BLaER1 (cell line): Measurements from ENCODE around the gene OGFR.

Experiments
- H3K27ac ChIP-seq: shearing (Covaris generic); formaldehyde crosslinking; 2 replicates; pipeline ENCODE4 v1.8.1; 2022
- H3K27me3 ChIP-seq: shearing (Covaris generic); formaldehyde crosslinking; 2 replicates; pipeline ENCODE4 v1.8.1; 2022
- H3K36me3 ChIP-seq: shearing (Covaris generic); formaldehyde crosslinking; 2 replicates; pipeline ENCODE4 v1.8.1; 2022
- H3K4me1 ChIP-seq: shearing (Covaris generic); formaldehyde crosslinking; 2 replicates; pipeline ENCODE4 v1.8.1; 2022
- H3K4me2 ChIP-seq: shearing (Covaris generic); formaldehyde crosslinking; 2 replicates; pipeline ENCODE4 v1.8.1; 2022
- H3K4me3 ChIP-seq: shearing (Covaris generic); formaldehyde crosslinking; 2 replicates; pipeline ENCODE4 v1.8.1; 2022
- H3K9ac ChIP-seq: shearing (Covaris generic); formaldehyde crosslinking; 2 replicates; pipeline ENCODE4 v1.8.1; 2022
- H3K9me3 ChIP-seq: shearing (Covaris generic); formaldehyde crosslinking; 2 replicates; pipeline ENCODE4 v1.8.1; 2022
- H4K20me1 ChIP-seq: shearing (Covaris generic); formaldehyde crosslinking; 2 replicates; pipeline ENCODE4 v1.8.1; 2022
- Cebpa-rat ChIP-seq: shearing (Covaris generic); IDR thresholded peaks from 2 replicates; pipeline ENCODE4 v1.8.1; 2022

Gene OGFR

DNA sequence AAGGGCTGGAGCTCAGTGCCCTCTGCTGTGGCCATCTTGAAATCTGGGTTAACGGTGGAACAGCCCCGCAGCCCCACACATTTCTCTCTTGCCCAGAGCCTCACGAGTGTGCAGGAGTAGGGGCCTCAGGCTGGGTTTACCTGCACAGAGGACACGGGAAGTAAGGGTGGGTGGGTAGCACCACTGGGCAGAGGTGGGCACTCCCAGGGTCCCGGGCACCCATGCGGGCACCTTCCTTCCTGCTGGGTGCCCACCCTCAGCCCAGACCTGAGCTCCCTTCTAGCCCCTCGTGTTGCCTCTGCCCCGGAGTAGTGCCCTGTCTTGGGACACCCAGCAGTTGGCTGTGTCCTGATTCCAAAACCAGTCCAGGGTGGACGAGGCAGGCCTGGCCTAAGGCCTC is 23.4 kb downstream of the OGFR start:
- Histone ChIP-seq H4K20me1 (peaks cover 28% of the 10 kb centered on the region), H3K4me1 (peaks cover 96% of the 10 kb centered on the region), H3K27ac (peak overlapping the region; percentile 26; the same call in 1 of the 2 replicates), H3K9me3 (no peaks in the 10 kb centered on the region), H3K9ac (no peak overlapping the region), H3K27me3 (no peaks in the 10 kb centered on the region), H3K4me2 (peak overlapping the region; percentile 95), H3K36me3 (peaks cover 24% of the 10 kb centered on the region; the same call in 1 of the 2 replicates), H3K4me3 (no peak overlapping the region)
- no peak for TF ChIP-seq Cebpa-rat

- no peak for TF ChIP-seq Cebpa-rat
- Histone ChIP-seq H3K36me3 (peaks cover 24% of the 10 kb centered on the region; the same call in 1 of the 2 replicates), H4K20me1 (peaks cover 22% of the 10 kb centered on the region), H3K4me2 (peak overlapping the region; percentile 95), H3K27ac (peak overlapping the region; percentile 97), H3K27me3 (no peaks in the 10 kb centered on the region), H3K4me1 (peaks cover 96% of the 10 kb centered on the region), H3K4me3 (no peak overlapping the region), H3K9me3 (no peaks in the 10 kb centered on the region), H3K9ac (peak overlapping the region; percentile 89; the same call in 1 of the 2 replicates)
These were observed 24.0 kb downstream of the OGFR start for GRCh38 chr20:62828511-62829230.

- no peak for TF ChIP-seq Cebpa-rat
- Histone ChIP-seq H3K27ac (peak overlapping the region; percentile 97), H3K4me2 (peak overlapping the region; percentile 95), H3K36me3 (peaks cover 24% of the 10 kb centered on the region; the same call in 1 of the 2 replicates), H3K9ac (peak overlapping the region; percentile 89), H4K20me1 (peaks cover 14% of the 10 kb centered on the region), H3K9me3 (no peaks in the 10 kb centered on the region), H3K27me3 (no peaks in the 10 kb centered on the region), H3K4me1 (peaks cover 96% of the 10 kb centered on the region), H3K4me3 (peak overlapping the region; percentile 67)
These were observed 24.9 kb downstream of the OGFR start for GRCh38 chr20:62829231-62830230.

DNA sequence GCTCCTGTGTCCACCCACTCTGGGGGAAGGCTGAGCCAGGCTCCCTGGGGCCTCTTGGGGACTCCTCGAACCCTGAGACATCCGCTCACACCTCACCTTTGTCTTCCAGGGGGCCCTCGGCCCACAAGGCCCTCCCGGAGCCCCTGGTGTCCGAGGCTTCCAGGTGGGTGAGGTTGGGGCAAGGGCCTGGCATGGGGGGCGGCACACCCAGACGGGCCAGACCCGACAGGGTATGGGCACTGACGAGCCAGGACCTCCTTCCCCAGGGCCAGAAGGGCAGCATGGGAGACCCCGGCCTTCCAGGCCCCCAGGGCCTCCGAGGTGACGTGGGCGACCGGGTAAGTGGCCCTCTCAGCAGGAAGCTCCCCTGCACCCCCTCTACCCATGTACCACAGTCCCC is 25.6 kb downstream of the OGFR start:
- Histone ChIP-seq H3K27me3 (no peaks in the 10 kb centered on the region), H4K20me1 (peaks cover 10% of the 10 kb centered on the region), H3K4me1 (peaks cover 98% of the 10 kb centered on the region), H3K27ac (peak overlapping the region; percentile 97), H3K4me3 (peak overlapping the region; percentile 67), H3K9me3 (no peaks in the 10 kb centered on the region), H3K36me3 (peaks cover 24% of the 10 kb centered on the region; the same call in 1 of the 2 replicates), H3K9ac (peak overlapping the region; percentile 89), H3K4me2 (peak overlapping the region; percentile 95)
- no peak for TF ChIP-seq Cebpa-rat

- Histone ChIP-seq H3K4me3 (peak overlapping the region; percentile 65), H3K27me3 (0 out of 2 replicates have a peak, but pooled peaks cover under 1% of the 10 kb centered on the region), H3K9me3 (no peaks in the 10 kb centered on the region), H4K20me1 (peaks cover 4% of the 10 kb centered on the region), H3K4me2 (peak overlapping the region; percentile 98), H3K27ac (peak overlapping the region; percentile 93), H3K9ac (peak overlapping the region; percentile 74), H3K4me1 (peaks cover 98% of the 10 kb centered on the region), H3K36me3 (peaks cover 29% of the 10 kb centered on the region)
- TF ChIP-seq Cebpa-rat = no peak
These were observed 26.2 kb downstream of the OGFR start for GRCh38 chr20:62830821-62831220.

DNA sequence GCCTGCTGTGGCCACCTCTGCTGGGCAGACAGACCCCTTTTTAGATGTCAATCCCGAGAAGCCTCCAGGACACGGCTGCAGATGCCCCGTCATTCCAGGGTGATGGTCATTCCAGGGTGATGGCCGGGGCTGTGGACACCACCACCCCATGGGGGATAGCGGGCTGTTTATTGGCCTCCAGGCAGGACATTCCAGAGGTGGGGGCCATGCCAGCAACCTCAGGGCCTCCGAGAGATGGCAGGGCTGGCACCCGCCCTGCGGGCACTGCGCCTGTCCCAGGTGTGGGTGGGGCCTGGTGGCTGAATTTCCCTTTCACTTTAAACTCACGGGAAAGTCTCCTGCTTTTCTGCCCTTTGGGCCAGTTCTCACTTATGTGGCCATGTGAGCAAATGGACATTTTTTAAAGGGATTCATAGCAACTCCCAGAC is 26.7 kb downstream of the OGFR start:
- H3K9ac ChIP-seq = peak overlapping the region; percentile 74
- H3K27ac ChIP-seq = peak overlapping the region; percentile 93
- H3K36me3 ChIP-seq = peaks cover 35% of the 10 kb centered on the region
- peak overlapping the region; percentile 65 for H3K4me3 ChIP-seq
- peaks cover 98% of the 10 kb centered on the region for H3K4me1 ChIP-seq
- H3K9me3 ChIP-seq = no peaks in the 10 kb centered on the region
- no peaks in the 10 kb centered on the region for H4K20me1 ChIP-seq
- no peak for TF ChIP-seq Cebpa-rat
- peak overlapping the region; percentile 98 for H3K4me2 ChIP-seq
- H3K27me3 ChIP-seq = 0 out of 2 replicates have a peak, but pooled peaks cover 4% of the 10 kb centered on the region

- no peaks in the 10 kb centered on the region for H4K20me1 ChIP-seq
- no peak for TF ChIP-seq Cebpa-rat
- H3K4me3 ChIP-seq = peak overlapping the region; percentile 65
- H3K9me3 ChIP-seq = no peaks in the 10 kb centered on the region
- H3K36me3 ChIP-seq = peaks cover 36% of the 10 kb centered on the region
- 0 out of 2 replicates have a peak, but pooled peaks cover 4% of the 10 kb centered on the region for H3K27me3 ChIP-seq
- H3K9ac ChIP-seq = peak overlapping the region; percentile 74
- H3K4me2 ChIP-seq = peak overlapping the region; percentile 98
- H3K4me1 ChIP-seq = peaks cover 98% of the 10 kb centered on the region
- H3K27ac ChIP-seq = peak overlapping the region; percentile 93
These were observed 27.2 kb downstream of the OGFR start for GRCh38 chr20:62831854-62832211.

DNA sequence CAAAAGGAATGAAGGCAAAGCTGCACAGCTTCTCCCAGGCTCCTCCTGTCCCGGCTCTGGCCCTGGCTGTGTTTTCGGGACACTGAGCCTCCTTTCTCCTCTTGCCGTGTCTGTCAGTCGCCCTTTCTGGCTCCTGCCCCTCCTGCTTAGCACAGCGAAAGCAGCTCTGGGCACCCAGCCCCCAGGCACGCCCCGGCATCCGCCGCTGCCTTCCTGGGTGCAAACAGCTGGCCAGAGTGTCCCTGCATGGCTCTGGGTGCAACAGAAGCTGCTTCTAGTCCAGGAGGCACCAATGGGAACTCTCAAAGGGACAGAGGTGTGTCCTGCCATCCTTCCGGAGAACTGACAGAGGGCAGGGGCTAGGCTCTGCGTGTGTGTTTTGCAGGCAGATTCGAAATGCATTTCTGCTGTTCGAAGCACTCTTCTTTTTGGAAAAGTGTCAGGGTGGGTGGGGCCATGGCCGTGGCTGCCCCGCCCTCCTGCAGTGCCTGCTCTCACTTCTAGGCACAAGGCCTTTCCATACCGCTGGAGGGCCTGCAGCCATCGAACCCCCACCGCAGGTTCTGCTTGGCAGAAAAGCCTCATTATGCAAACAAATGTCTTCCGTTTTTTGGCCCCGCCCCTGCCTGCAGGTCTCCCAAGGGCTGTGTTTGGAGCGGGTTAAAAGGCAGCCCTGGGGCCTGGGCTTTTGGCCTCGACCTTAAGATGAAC is 27.7 kb downstream of the OGFR start:
- Histone ChIP-seq H3K4me2 (peak overlapping the region; percentile 98), H4K20me1 (no peaks in the 10 kb centered on the region), H3K9me3 (no peaks in the 10 kb centered on the region), H3K9ac (peak overlapping the region; percentile 74), H3K4me3 (peak overlapping the region; percentile 65), H3K36me3 (peaks cover 38% of the 10 kb centered on the region), H3K4me1 (peaks cover 98% of the 10 kb centered on the region), H3K27me3 (0 out of 2 replicates have a peak, but pooled peaks cover 4% of the 10 kb centered on the region), H3K27ac (peak overlapping the region; percentile 93)
- no peak for TF ChIP-seq Cebpa-rat

- Histone ChIP-seq H3K4me2 (peak overlapping the region; percentile 98), H3K36me3 (peaks cover 34% of the 10 kb centered on the region), H3K9me3 (no peaks in the 10 kb centered on the region), H3K9ac (peak overlapping the region; percentile 70), H3K4me3 (peak overlapping the region; percentile 65), H3K27ac (peak overlapping the region; percentile 93), H3K27me3 (0 out of 2 replicates have a peak, but pooled peaks cover 4% of the 10 kb centered on the region), H3K4me1 (peaks cover 98% of the 10 kb centered on the region), H4K20me1 (no peaks in the 10 kb centered on the region)
- TF ChIP-seq Cebpa-rat = no peak
These were observed 28.3 kb downstream of the OGFR start for GRCh38 chr20:62832951-62833391.
